ENCODE results near the gene PPFIA2. TPM values are rescaled to one million over a fixed set of nuclear protein-coding genes. Genes with fewer than 3 reads are reported as not detected.

PPFIA2 gene
- total RNA-seq, 3 donors from 2014 or later, result 1.1 to 2.9 (median 2.6) TPM

- ATAC-seq (no peak), DNase-seq (no peak)
- H3K4me1 ChIP-seq (ENCODE audit: low read depth), result no peaks in the 10 kb centered on the region
- no peaks in the 10 kb centered on the region for H3K36me3 ChIP-seq (ENCODE audit: low read depth)
- no peak overlapping the region for H3K4me3 ChIP-seq
- no peaks in the 10 kb centered on the region for H3K9me3 ChIP-seq
- TF ChIP-seq, protein P1, sequence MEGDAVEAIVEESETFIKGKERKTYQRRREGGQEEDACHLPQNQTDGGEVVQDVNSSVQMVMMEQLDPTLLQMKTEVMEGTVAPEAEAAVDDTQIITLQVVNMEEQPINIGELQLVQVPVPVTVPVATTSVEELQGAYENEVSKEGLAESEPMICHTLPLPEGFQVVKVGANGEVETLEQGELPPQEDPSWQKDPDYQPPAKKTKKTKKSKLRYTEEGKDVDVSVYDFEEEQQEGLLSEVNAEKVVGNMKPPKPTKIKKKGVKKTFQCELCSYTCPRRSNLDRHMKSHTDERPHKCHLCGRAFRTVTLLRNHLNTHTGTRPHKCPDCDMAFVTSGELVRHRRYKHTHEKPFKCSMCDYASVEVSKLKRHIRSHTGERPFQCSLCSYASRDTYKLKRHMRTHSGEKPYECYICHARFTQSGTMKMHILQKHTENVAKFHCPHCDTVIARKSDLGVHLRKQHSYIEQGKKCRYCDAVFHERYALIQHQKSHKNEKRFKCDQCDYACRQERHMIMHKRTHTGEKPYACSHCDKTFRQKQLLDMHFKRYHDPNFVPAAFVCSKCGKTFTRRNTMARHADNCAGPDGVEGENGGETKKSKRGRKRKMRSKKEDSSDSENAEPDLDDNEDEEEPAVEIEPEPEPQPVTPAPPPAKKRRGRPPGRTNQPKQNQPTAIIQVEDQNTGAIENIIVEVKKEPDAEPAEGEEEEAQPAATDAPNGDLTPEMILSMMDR (IDR thresholded peaks at IDR 0.05), result no peak
- intact Hi-C loops (cut with DNase I, micrococcal nuclease), result no loop called here
These were observed 238.8 kb downstream of the PPFIA2 start for GRCh38 chr12:81520064-81520945.

DNA sequence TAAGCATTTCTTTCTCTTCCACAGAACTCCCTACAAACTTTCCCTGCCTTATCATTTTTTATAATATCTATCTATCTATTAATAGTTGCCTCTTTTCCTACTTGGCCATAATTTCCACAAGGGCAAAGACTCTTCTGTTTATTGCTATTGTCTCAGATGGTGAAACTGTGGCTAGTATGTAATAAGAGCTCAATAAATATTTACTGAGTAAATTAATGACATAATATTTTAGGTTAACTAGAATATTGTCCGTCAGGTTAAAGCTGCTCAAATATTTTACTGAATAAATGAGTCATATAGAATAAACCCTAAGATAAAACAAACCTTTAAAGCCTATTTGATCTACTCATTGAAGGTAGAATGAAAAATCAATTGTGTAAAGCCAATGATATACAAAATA, 240.5 kb downstream of the PPFIA2 start:
- no peak for ATAC-seq
- intact Hi-C loops (cut with DNase I, micrococcal nuclease), result no loop called here
- Histone ChIP-seq H3K9me3 (no peaks in the 10 kb centered on the region), H3K4me3 (no peak overlapping the region), H3K36me3 (ENCODE audit: low read depth) (no peaks in the 10 kb centered on the region), H3K4me1 (ENCODE audit: low read depth) (no peaks in the 10 kb centered on the region)
- TF ChIP-seq, protein P1 (IDR thresholded peaks at IDR 0.05), result no peak
- no peak for DNase-seq

DNA sequence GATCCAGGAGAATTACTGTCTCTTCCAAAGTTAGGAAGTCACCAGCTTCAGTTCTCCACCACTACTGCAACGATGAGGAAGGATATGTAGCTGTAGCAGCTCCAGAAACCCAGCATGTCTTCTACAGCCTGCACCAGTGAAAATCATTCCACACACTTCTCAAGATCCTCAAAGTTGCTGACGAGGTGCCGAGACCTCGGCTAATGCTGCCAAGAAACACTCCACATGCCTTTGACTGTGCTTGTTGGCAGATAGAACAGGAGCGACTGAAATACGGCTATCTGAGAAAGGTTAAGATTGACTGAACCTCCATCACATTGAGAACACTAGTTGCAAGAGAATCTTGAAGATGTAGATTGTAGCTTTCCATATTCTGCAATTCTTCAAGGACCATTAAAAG, 241.9 kb downstream of the PPFIA2 start:
- Histone ChIP-seq H3K4me1 (ENCODE audit: low read depth) (no peaks in the 10 kb centered on the region), H3K4me3 (no peak overlapping the region), H3K9me3 (no peaks in the 10 kb centered on the region), H3K36me3 (ENCODE audit: low read depth) (no peaks in the 10 kb centered on the region)
- DNase-seq, result no peak
- intact Hi-C loops (cut with DNase I, micrococcal nuclease), result no loop called here
- ATAC-seq, result no peak
- TF ChIP-seq, protein P1 (IDR thresholded peaks at IDR 0.05), result no peak

GRCh38 chr12:81502912-81503695, 256.0 kb downstream of the PPFIA2 start:
- DNase-seq, result no peak

GRCh38 chr12:81500788-81501187, 258.4 kb downstream of the PPFIA2 start:
- TF ChIP-seq, protein P1 (IDR thresholded peaks at IDR 0.05), result no peak
- Histone ChIP-seq H3K4me1 (ENCODE audit: low read depth) (no peaks in the 10 kb centered on the region), H3K36me3 (ENCODE audit: low read depth) (no peaks in the 10 kb centered on the region), H3K4me3 (no peak overlapping the region), H3K9me3 (no peaks in the 10 kb centered on the region)
- intact Hi-C loops (cut with DNase I, micrococcal nuclease), result no loop called here
- no peak for DNase-seq
- ATAC-seq, result no peak

More at GRCh38 chr12:81502912-81503695, 256.0 kb downstream of the PPFIA2 start:
- TF ChIP-seq, protein P1 (IDR thresholded peaks at IDR 0.05), result no peak
- Histone ChIP-seq H3K4me3 (no peak overlapping the region), H3K9me3 (no peaks in the 10 kb centered on the region), H3K4me1 (ENCODE audit: low read depth) (no peaks in the 10 kb centered on the region), H3K36me3 (ENCODE audit: low read depth) (no peaks in the 10 kb centered on the region)
- no peak for ATAC-seq
- intact Hi-C loops (cut with DNase I, micrococcal nuclease), result no loop called here

All from mucosa of descending colon (tissue), 3 donors.